H9 (cell line): ENCODE data around the gene SLC48A1. TPM values are rescaled to one million over a fixed set of nuclear protein-coding genes. Genes with fewer than 3 reads are reported as not detected.

Experiments
- DNase-seq: peaks from one replicate; pipeline ENCODE4 v3.0.0-alpha.2; 2017
- H2AFZ ChIP-seq: one replicate; pipeline ENCODE4 v1.6.1; 2013; ENCODE audit warnings: mild to moderate bottlenecking, low read length, control low read depth, moderate library complexity
- H2AK5ac ChIP-seq: 2 replicates; pipeline ENCODE4 v1.6.1; 2013; ENCODE audit warnings: low read length, control low read depth, mixed read lengths; ENCODE audit not compliant: insufficient read length
- H2BK120ac ChIP-seq: one replicate; pipeline ENCODE4 v1.6.1; 2013; ENCODE audit warnings: low read depth, mild to moderate bottlenecking, low read length, control low read depth, inconsistent platforms; ENCODE audit not compliant: poor library complexity, severe bottlenecking
- H2BK12ac ChIP-seq: 2 replicates; pipeline ENCODE4 v1.6.1; 2013; ENCODE audit warnings: low read length, control low read depth, mixed read lengths, low read depth; ENCODE audit not compliant: insufficient read length
- H2BK15ac ChIP-seq: 2 replicates; pipeline ENCODE4 v1.6.1; 2013; ENCODE audit warnings: low read depth, low read length, control low read depth
- H2BK20ac ChIP-seq: one replicate; pipeline ENCODE4 v1.6.1; 2013; ENCODE audit warnings: low read depth, mild to moderate bottlenecking, low read length, control low read depth, inconsistent platforms; ENCODE audit not compliant: poor library complexity, severe bottlenecking
- H2BK5ac ChIP-seq: 2 replicates; pipeline ENCODE4 v1.6.1; 2013; ENCODE audit warnings: low read length, control low read depth, mixed read lengths; ENCODE audit not compliant: insufficient read length
- H3K14ac ChIP-seq: 2 replicates; pipeline ENCODE4 v1.6.1; 2013; ENCODE audit warnings: low read length, control low read depth; ENCODE audit not compliant: insufficient read depth
- H3K18ac ChIP-seq: 2 replicates; pipeline ENCODE4 v1.6.1; 2013; ENCODE audit warnings: low read depth, mild to moderate bottlenecking, mixed read lengths, low read length, control low read depth; ENCODE audit not compliant: insufficient read length
- H3K23ac ChIP-seq: 2 replicates; pipeline ENCODE4 v1.6.1; 2013; ENCODE audit warnings: low read length, control low read depth, mixed read lengths, low read depth; ENCODE audit not compliant: insufficient read length
- H3K23me2 ChIP-seq: 2 replicates; pipeline ENCODE4 v1.6.1; 2013; ENCODE audit warnings: low read depth, mild to moderate bottlenecking, mixed read lengths, low read length, control low read depth; ENCODE audit not compliant: insufficient read length, poor library complexity, severe bottlenecking
- H3K27ac ChIP-seq: 2 replicates; pipeline ENCODE4 v1.5.1; 2013; ENCODE audit warnings: low read length, control low read depth, mixed read lengths, low read depth; ENCODE audit not compliant: insufficient read length
- H3K27me3 ChIP-seq: 2 replicates; pipeline ENCODE4 v1.6.1; 2013; ENCODE audit warnings: low read length, control low read depth, inconsistent platforms; ENCODE audit not compliant: insufficient read depth
- H3K4ac ChIP-seq: 2 replicates; pipeline ENCODE4 v1.6.1; 2013; ENCODE audit warnings: low read depth, mild to moderate bottlenecking, control low read depth, inconsistent platforms, low read length, moderate library complexity
- H3K4me1 ChIP-seq: 2 replicates; pipeline ENCODE4 v1.6.1; 2013; ENCODE audit warnings: low read length, control low read depth, inconsistent platforms; ENCODE audit not compliant: insufficient read depth
- H3K4me2 ChIP-seq: 2 replicates; pipeline ENCODE4 v1.6.1; 2013; ENCODE audit warnings: low read length, control low read depth, mixed read lengths; ENCODE audit not compliant: insufficient read length, insufficient read depth
- H3K56ac ChIP-seq: 2 replicates; pipeline ENCODE4 v1.6.1; 2013; ENCODE audit warnings: low read depth, mild to moderate bottlenecking, mixed read lengths, low read length, control low read depth; ENCODE audit not compliant: insufficient read length
- H3K79me1 ChIP-seq: 2 replicates; pipeline ENCODE4 v1.6.1; 2013; ENCODE audit warnings: low read depth, mild to moderate bottlenecking, moderate library complexity, low read length, control low read depth, inconsistent platforms; ENCODE audit not compliant: insufficient read depth, poor library complexity, severe bottlenecking
- H3K79me2 ChIP-seq: 2 replicates; pipeline ENCODE4 v1.6.1; 2013; ENCODE audit warnings: low read length, control low read depth, inconsistent platforms; ENCODE audit not compliant: insufficient read depth
- H3K9ac ChIP-seq: 2 replicates; pipeline ENCODE4 v1.6.1; 2013; ENCODE audit warnings: low read length, control low read depth, mixed read lengths; ENCODE audit not compliant: insufficient read length; ENCODE audit errors: extremely low read depth
- H3K9me3 ChIP-seq: one replicate; pipeline ENCODE4 v1.6.1; 2013; ENCODE audit warnings: low read depth, low read length, inconsistent platforms; ENCODE audit not compliant: control insufficient read depth
- H3T11ph ChIP-seq: one replicate; pipeline ENCODE4 v1.6.1; 2013; ENCODE audit warnings: mild to moderate bottlenecking, low read length, control low read depth, inconsistent platforms
- H4K20me1 ChIP-seq: one replicate; pipeline ENCODE4 v1.6.1; 2013; ENCODE audit not compliant: control insufficient read depth, insufficient read length, insufficient read depth
- H4K5ac ChIP-seq: 2 replicates; pipeline ENCODE4 v1.6.1; 2013; ENCODE audit warnings: low read depth, mild to moderate bottlenecking, mixed read lengths, low read length, control low read depth; ENCODE audit not compliant: insufficient read length
- H4K8ac ChIP-seq: replicated peaks from 2 replicates; pipeline ENCODE4 v1.6.1; 2013; ENCODE audit warnings: low read length, control low read depth, mixed read lengths, low read depth; ENCODE audit not compliant: insufficient read length
- H4K91ac ChIP-seq: 2 replicates; pipeline ENCODE4 v1.6.1; 2013; ENCODE audit warnings: low read depth, mild to moderate bottlenecking, moderate library complexity, mixed read lengths, low read length, control low read depth; ENCODE audit not compliant: insufficient read length
- H3K27ac Mint-ChIP-seq, 3 experiments: 2 replicates in 2 of 3; 3 replicates in 1 of 3; pipeline ENCODE4 v1.8.0; 2020 to 2021; ENCODE audit warnings: mixed read lengths in 3 of 3, mild to moderate bottlenecking in 1 of 3, moderate library complexity in 1 of 3
- H3K27me3 Mint-ChIP-seq: 2 replicates; pipeline ENCODE4 v1.8.0; 2021; ENCODE audit warnings: low read depth, mild to moderate bottlenecking, moderate library complexity, mixed read lengths
- H3K36me3 Mint-ChIP-seq, 3 experiments: 2 replicates in 2 of 3; 3 replicates in 1 of 3; pipeline ENCODE4 v1.8.0; 2020 to 2021; ENCODE audit warnings: low read depth in 3 of 3, mixed read lengths in 3 of 3; ENCODE audit not compliant: insufficient read depth in 1 of 3
- H3K4me1 Mint-ChIP-seq, 2 experiments: 2 replicates each; pipeline ENCODE4 v1.8.0; 2020; ENCODE audit warnings: mixed read lengths in 2 of 2
- H3K4me3 Mint-ChIP-seq, 2 experiments: 2 replicates in 1 of 2; 3 replicates in 1 of 2; pipeline ENCODE4 v1.8.0; 2020 to 2021; ENCODE audit warnings: mild to moderate bottlenecking in 2 of 2, mixed read lengths in 2 of 2, moderate library complexity in 1 of 2
- H3K9me3 Mint-ChIP-seq, 2 experiments: 2 replicates in 1 of 2; 3 replicates in 1 of 2; pipeline ENCODE4 v1.8.0; 2020; ENCODE audit warnings: mild to moderate bottlenecking in 2 of 2, mixed read lengths in 2 of 2, moderate library complexity in 1 of 2
- WGBS: extraction: QIAGEN DNeasy Blood & Tissue Kit; methylation state at CpG from one replicate; pipeline ENCODE4 v1.1.7; 2013; ENCODE audit warnings: missing lambda C conversion rate, low lambda C conversion rate, mixed read lengths; ENCODE audit not compliant: insufficient read length; ENCODE audit errors: extremely low coverage; 5-methylcytosine and 5-hydroxymethylcytosine counted together
- total RNA-seq: library from RNA; stranded (reverse); gene quantifications from 2 replicates; pipeline ENCODE4 v1.2.1, GENCODE V29; 2021
- TF ChIP-seq, protein P1 (sequence below): fragments of 200-600 bp; sonication (generic); conservative IDR thresholded peaks from 3 replicates; pipeline ENCODE4 v1.8.0; 2021; ENCODE audit warnings: antibody characterized with exemption, mild to moderate bottlenecking

The SLC48A1 gene
- total RNA-seq, 1 experiment from 2014 or later = 10.6 TPM

DNA sequence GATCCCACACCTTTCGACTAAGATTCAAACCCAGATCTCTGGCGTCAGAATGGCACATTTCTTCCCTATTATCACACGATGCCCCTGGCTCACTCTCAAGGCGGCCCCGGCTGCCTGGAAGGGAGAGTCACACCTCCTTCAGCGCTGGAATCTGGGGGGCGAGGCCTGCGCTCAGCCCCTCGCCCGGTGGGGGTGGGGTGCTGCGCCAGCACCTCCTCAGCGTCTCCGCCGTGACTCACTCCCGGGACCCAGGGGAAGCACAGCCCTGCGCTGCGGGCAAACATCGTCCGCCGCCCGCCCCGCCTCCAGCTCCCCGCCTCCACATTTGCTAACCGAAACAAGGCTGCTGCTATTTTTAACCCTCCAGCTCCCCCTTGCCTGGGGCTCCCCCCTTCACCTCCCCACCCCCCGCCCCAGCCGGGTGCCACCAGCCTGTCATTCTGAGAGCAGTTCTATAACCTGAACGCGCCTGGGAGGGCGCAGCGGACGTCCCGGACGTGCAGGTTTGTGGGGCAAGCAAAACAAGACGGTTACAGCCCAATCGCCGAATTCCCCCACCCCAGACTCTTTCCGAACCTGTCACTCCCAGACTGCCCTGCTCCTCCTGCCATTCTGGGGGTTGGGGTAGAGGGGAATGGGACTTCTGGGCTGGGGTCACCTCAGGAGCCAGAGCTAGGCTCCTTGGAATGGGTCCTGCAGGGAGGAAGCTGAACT lies 39.9 kb downstream of the SLC48A1 start:
- Histone ChIP-seq H3K23ac (no peak overlapping the region), H4K8ac (no peak overlapping the region), H2BK20ac (no peak overlapping the region), H2BK120ac (no peak overlapping the region), H3K4me2 (peak overlapping the region; percentile 64), H4K5ac (no peak overlapping the region), H3T11ph (no peak overlapping the region), H3K27me3 (no peaks in the 10 kb centered on the region), H4K20me1 (no peaks in the 10 kb centered on the region), H3K9ac (no peak overlapping the region), H2AFZ (no peak overlapping the region), H2AK5ac (no peak overlapping the region), H3K4me1 (peaks cover 35% of the 10 kb centered on the region), H3K9me3 (no peaks in the 10 kb centered on the region), H3K79me1 (peaks cover 9% of the 10 kb centered on the region), H3K79me2 (peaks cover 34% of the 10 kb centered on the region; the same call in 1 of the 2 replicates), H3K56ac (no peak overlapping the region), H2BK5ac (no peak overlapping the region), H2BK15ac (no peak overlapping the region), H3K27ac (peak overlapping the region; percentile 36), H3K18ac (peak overlapping the region; percentile 10), H3K14ac (peak overlapping the region; percentile 23; the same call in 1 of the 2 replicates), H3K4ac (no peak overlapping the region), H3K23me2 (peaks cover 5% of the 10 kb centered on the region), H2BK12ac (no peak overlapping the region), H4K91ac (no peak overlapping the region)
- Mint-ChIP-seq H3K36me3 (peaks cover 2 to 7% (median 5%) of the 10 kb centered on the region in 3 experiments; a peak in 4 of 7 replicates), H3K27ac (peak overlapping the region; percentile 98), H3K4me3 (peak overlapping the region; percentile 52 to 77), H3K27me3 (no peaks in the 10 kb centered on the region), H3K9me3 (no peaks in the 10 kb centered on the region), H3K4me1 (peaks cover 75 to 79% of the 10 kb centered on the region in 2 experiments)
- peak; percentile 93 for DNase-seq
- WGBS = no CpG with 5 or more reads among the region's 37 CpGs
- TF ChIP-seq, protein P1, sequence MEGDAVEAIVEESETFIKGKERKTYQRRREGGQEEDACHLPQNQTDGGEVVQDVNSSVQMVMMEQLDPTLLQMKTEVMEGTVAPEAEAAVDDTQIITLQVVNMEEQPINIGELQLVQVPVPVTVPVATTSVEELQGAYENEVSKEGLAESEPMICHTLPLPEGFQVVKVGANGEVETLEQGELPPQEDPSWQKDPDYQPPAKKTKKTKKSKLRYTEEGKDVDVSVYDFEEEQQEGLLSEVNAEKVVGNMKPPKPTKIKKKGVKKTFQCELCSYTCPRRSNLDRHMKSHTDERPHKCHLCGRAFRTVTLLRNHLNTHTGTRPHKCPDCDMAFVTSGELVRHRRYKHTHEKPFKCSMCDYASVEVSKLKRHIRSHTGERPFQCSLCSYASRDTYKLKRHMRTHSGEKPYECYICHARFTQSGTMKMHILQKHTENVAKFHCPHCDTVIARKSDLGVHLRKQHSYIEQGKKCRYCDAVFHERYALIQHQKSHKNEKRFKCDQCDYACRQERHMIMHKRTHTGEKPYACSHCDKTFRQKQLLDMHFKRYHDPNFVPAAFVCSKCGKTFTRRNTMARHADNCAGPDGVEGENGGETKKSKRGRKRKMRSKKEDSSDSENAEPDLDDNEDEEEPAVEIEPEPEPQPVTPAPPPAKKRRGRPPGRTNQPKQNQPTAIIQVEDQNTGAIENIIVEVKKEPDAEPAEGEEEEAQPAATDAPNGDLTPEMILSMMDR = no peak
